ENCODE measurements around the gene ALDH1A1. TPM values are rescaled to one million over a fixed set of nuclear protein-coding genes. Genes with fewer than 3 reads are reported as not detected.

Gene ALDH1A1
- total and polyA plus RNA-seq, 2 of the 8 experiments (the other 6 are each of a cell fraction or from before 2014, with no cell fraction given) = 0.50 to 0.82 TPM

- TF ChIP-seq JUND (IDR thresholded peaks at IDR 0.05; ENCODE audit: low read length) (no peak), TEAD4 (IDR thresholded peaks at IDR 0.05; ENCODE audit: low read depth, low read length) (no peak), FOSL1 (IDR thresholded peaks at IDR 0.05; ENCODE audit: insufficient read depth, low read depth, low read length) (no peak), CHD7 (IDR thresholded peaks at IDR 0.05; ENCODE audit: insufficient replicate concordance, low read length) (no peak), SIRT6 (IDR thresholded peaks at IDR 0.05; ENCODE audit: low read length) (no peak), KDM1A (IDR thresholded peaks at IDR 0.05; ENCODE audit: borderline replicate concordance, low read length) (no peak), TAF1 (IDR thresholded peaks at IDR 0.05; ENCODE audit: low read depth, low read length) (no peak), ATF3 (IDR thresholded peaks at IDR 0.05; ENCODE audit: insufficient read depth, low read depth, low read length) (no peak), SAP30 (IDR thresholded peaks at IDR 0.05; ENCODE audit: insufficient read depth, insufficient replicate concordance, low read length) (no peak)
Observed at GRCh38 chr9:72911247-72911775, 41.5 kb downstream of the ALDH1A1 start (continued).

Data from H1 (cell line).